Hepatocyte (in vitro differentiated cells): Measurements from ENCODE around the gene CRACR2A. TPM values are rescaled to one million over a fixed set of nuclear protein-coding genes. Genes with fewer than 3 reads are reported as not detected.

ENCODE experiments used
- DNase-seq: peaks from one replicate; pipeline ENCODE4 v3.0.0-alpha.2; 2016; ENCODE audit warnings: low spot score
- H2AFZ ChIP-seq: fragments of 200-600 bp; sonication (generic); 2 replicates; pipeline ENCODE4 v1.6.0; 2016; ENCODE audit warnings: antibody characterized with exemption, mild to moderate bottlenecking
- H3K27ac ChIP-seq: fragments of 200-600 bp; sonication (generic); 2 replicates; pipeline ENCODE4 v1.5.1; 2016; ENCODE audit warnings: mild to moderate bottlenecking
- H3K27me3 ChIP-seq: fragments of 200-600 bp; sonication (generic); 2 replicates; pipeline ENCODE4 v1.6.1; 2016
- H3K36me3 ChIP-seq: fragments of 200-600 bp; sonication (generic); replicated peaks from 2 replicates; pipeline ENCODE4 v1.5.1; 2016; ENCODE audit warnings: low read depth; ENCODE audit not compliant: insufficient read depth
- H3K4me1 ChIP-seq: fragments of 200-600 bp; sonication (generic); 2 replicates; pipeline ENCODE4 v1.5.1; 2016; ENCODE audit warnings: mild to moderate bottlenecking, moderate library complexity; ENCODE audit not compliant: insufficient read depth
- H3K4me2 ChIP-seq: fragments of 200-600 bp; sonication (generic); 2 replicates; pipeline ENCODE4 v1.6.0; 2016
- H3K4me3 ChIP-seq: fragments of 200-600 bp; sonication (generic); 2 replicates; pipeline ENCODE4 v1.5.1; 2016; ENCODE audit warnings: mild to moderate bottlenecking
- H3K79me2 ChIP-seq: fragments of 200-600 bp; sonication (generic); 2 replicates; pipeline ENCODE4 v1.6.0; 2017; ENCODE audit warnings: mild to moderate bottlenecking
- H3K9me2 ChIP-seq: fragments of 200-600 bp; sonication (generic); replicated peaks from 2 replicates; pipeline ENCODE4 v1.6.0; 2017; ENCODE audit warnings: mild to moderate bottlenecking; ENCODE audit not compliant: insufficient read depth
- H3K9me3 ChIP-seq: fragments of 200-600 bp; sonication (generic); 2 replicates; pipeline ENCODE4 v1.5.1; 2016; ENCODE audit warnings: low read depth, mild to moderate bottlenecking
- H4K20me1 ChIP-seq: fragments of 200-600 bp; sonication (generic); 2 replicates; pipeline ENCODE4 v1.6.0; 2016; ENCODE audit warnings: mild to moderate bottlenecking; ENCODE audit not compliant: insufficient read depth, poor library complexity, severe bottlenecking
- EZH2 ChIP-seq: fragments of 200-600 bp; sonication (generic); IDR thresholded peaks from 2 replicates; pipeline ENCODE4 v1.6.1; 2016; ENCODE audit warnings: antibody characterized with exemption, mild to moderate bottlenecking, borderline replicate concordance
- EZH2phosphoT487 ChIP-seq: fragments of 200-600 bp; sonication (generic); IDR thresholded peaks from one replicate; pipeline ENCODE4 v1.6.1; 2018; ENCODE audit warnings: antibody characterized with exemption, mild to moderate bottlenecking, low read depth, moderate library complexity; ENCODE audit not compliant: unreplicated experiment, severe bottlenecking
- WGBS: methylation state at CpG from one replicate; pipeline ENCODE4 v1.1.6; 2016; ENCODE audit warnings: low lambda C conversion rate; ENCODE audit errors: missing lambda C conversion rate; 5-methylcytosine and 5-hydroxymethylcytosine counted together
- polyA plus RNA-seq: library from polyadenylated mRNA; unstranded; fragments of >200 nt; fragmentation: Nextera tagmentation; extraction: Ambion mirVana; gene quantifications from 2 replicates; pipeline ENCODE4 v1.2.1, GENCODE V29; 2016
- total RNA-seq: library from RNA; depleted of rRNA; stranded (reverse); fragments of >200 nt; gene quantifications from 2 replicates; pipeline ENCODE4 v1.2.3, GENCODE V29; 2014
- TF ChIP-seq, protein P1 (sequence below): fragments of 200-600 bp; sonication (generic); IDR thresholded peaks from 2 replicates; pipeline ENCODE4 v1.5.1; 2016; ENCODE audit warnings: antibody characterized with exemption, mild to moderate bottlenecking; ENCODE audit not compliant: poor library complexity

CRACR2A gene
- total and polyA plus RNA-seq, 2 experiments from 2014 or later: 0.30 to 0.80 TPM

DNA sequence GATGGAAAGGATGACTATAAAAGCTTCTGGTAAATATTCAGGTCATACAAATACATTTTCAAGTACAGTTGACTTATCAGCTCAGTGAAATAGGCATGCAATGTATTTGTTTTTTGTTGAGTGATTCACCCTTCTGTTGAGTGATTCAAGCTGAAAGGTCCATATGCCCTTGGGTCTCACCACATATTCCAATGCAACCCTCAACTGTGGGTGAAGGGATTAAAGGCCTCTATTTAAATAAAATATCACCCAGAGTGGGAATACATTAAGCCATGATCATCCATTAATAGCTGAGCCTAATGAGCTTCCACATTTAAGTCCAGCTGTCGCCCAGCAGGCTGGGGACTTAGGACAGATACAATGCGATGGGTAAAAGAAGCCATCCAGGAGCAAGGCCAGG is 120.2 kb downstream of the CRACR2A start:
- no peaks in the 10 kb centered on the region for H3K9me2 ChIP-seq
- H3K27me3 ChIP-seq: no peaks in the 10 kb centered on the region
- no peaks in the 10 kb centered on the region for H4K20me1 ChIP-seq
- no peak for DNase-seq
- H3K9me3 ChIP-seq: no peaks in the 10 kb centered on the region
- no peak overlapping the region for H3K27ac ChIP-seq
- 95% methylated on average over 2 of the region's 2 CpGs for WGBS
- no peak overlapping the region for H3K4me3 ChIP-seq
- no peak overlapping the region for H2AFZ ChIP-seq
- H3K4me2 ChIP-seq: no peak overlapping the region
- no peaks in the 10 kb centered on the region for H3K79me2 ChIP-seq
- TF ChIP-seq EZH2 (no peak), EZH2phosphoT487 (no peak)
- TF ChIP-seq, protein P1, sequence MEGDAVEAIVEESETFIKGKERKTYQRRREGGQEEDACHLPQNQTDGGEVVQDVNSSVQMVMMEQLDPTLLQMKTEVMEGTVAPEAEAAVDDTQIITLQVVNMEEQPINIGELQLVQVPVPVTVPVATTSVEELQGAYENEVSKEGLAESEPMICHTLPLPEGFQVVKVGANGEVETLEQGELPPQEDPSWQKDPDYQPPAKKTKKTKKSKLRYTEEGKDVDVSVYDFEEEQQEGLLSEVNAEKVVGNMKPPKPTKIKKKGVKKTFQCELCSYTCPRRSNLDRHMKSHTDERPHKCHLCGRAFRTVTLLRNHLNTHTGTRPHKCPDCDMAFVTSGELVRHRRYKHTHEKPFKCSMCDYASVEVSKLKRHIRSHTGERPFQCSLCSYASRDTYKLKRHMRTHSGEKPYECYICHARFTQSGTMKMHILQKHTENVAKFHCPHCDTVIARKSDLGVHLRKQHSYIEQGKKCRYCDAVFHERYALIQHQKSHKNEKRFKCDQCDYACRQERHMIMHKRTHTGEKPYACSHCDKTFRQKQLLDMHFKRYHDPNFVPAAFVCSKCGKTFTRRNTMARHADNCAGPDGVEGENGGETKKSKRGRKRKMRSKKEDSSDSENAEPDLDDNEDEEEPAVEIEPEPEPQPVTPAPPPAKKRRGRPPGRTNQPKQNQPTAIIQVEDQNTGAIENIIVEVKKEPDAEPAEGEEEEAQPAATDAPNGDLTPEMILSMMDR: no peak
- no peaks in the 10 kb centered on the region for H3K36me3 ChIP-seq
- H3K4me1 ChIP-seq: no peaks in the 10 kb centered on the region

GRCh38 chr12:3632256-3632655 is 120.7 kb downstream of the CRACR2A start:
- Histone ChIP-seq H3K4me3 (no peak overlapping the region), H3K4me1 (no peaks in the 10 kb centered on the region), H3K79me2 (no peaks in the 10 kb centered on the region), H3K9me2 (no peaks in the 10 kb centered on the region), H3K9me3 (no peaks in the 10 kb centered on the region), H3K27me3 (no peaks in the 10 kb centered on the region), H2AFZ (no peak overlapping the region), H3K36me3 (no peaks in the 10 kb centered on the region), H3K27ac (no peak overlapping the region), H3K4me2 (no peak overlapping the region), H4K20me1 (no peaks in the 10 kb centered on the region)
- 89% methylated on average over 1 of the region's 1 CpG for WGBS
- no peak for DNase-seq
- TF ChIP-seq EZH2: no peak

DNA sequence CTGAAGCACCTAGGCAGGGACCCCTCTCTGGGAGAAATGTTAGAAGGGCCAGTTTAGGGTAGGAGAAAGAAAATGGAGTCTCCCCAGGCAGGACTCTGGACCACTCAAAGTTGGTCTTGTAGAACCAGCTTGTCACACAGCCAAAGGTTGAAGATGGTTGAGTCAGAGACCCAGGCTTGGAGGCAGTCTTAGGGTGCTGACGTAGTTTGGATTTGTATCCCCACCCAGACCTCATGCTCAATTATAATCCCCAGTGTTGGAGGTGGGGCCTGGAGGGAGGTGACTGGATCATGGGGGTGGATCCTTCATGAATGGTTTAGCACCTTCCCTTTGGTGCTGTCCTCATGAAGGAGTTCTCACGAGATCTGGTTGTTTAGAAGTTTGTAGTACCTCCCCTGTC is 121.2 kb downstream of the CRACR2A start:
- no peak overlapping the region for H3K4me3 ChIP-seq
- H3K4me1 ChIP-seq: no peaks in the 10 kb centered on the region
- H3K9me3 ChIP-seq: no peaks in the 10 kb centered on the region
- 88% methylated on average over 2 of the region's 2 CpGs for WGBS
- no peaks in the 10 kb centered on the region for H3K27me3 ChIP-seq
- no peak overlapping the region for H2AFZ ChIP-seq
- H3K9me2 ChIP-seq: no peaks in the 10 kb centered on the region
- H3K27ac ChIP-seq: no peak overlapping the region
- H3K36me3 ChIP-seq: no peaks in the 10 kb centered on the region
- TF ChIP-seq EZH2phosphoT487 (no peak), EZH2 (no peak)
- TF ChIP-seq, protein P1: no peak
- no peaks in the 10 kb centered on the region for H3K79me2 ChIP-seq
- DNase-seq: no peak
- H4K20me1 ChIP-seq: no peaks in the 10 kb centered on the region
- no peak overlapping the region for H3K4me2 ChIP-seq

GRCh38 chr12:3631272-3631637 is 121.7 kb downstream of the CRACR2A start:
- DNase-seq: no peak
- Histone ChIP-seq H3K4me2 (no peak overlapping the region), H3K4me3 (no peak overlapping the region), H3K4me1 (no peaks in the 10 kb centered on the region), H3K27me3 (no peaks in the 10 kb centered on the region), H3K79me2 (no peaks in the 10 kb centered on the region), H3K9me2 (no peaks in the 10 kb centered on the region), H4K20me1 (no peaks in the 10 kb centered on the region), H3K36me3 (no peaks in the 10 kb centered on the region), H3K9me3 (no peaks in the 10 kb centered on the region), H2AFZ (no peak overlapping the region), H3K27ac (no peak overlapping the region)
- TF ChIP-seq EZH2phosphoT487 (no peak), EZH2 (no peak)
- TF ChIP-seq, protein P1: no peak
- 92% methylated on average over 7 of the region's 7 CpGs for WGBS
